Spinal cord (tissue), 10 donors: ENCODE data around the gene LELP1. TPM values are rescaled to one million over a fixed set of nuclear protein-coding genes. Genes with fewer than 3 reads are reported as not detected.
"Not testable (repeated sequence)": the region's sequence is repeated elsewhere in the genome, so short reads cannot be mapped to it uniquely, and the experiment has no call there.

Source experiments
- DNase-seq, 6 donors: peaks; one replicate each; pipeline versions ENCODE4 v3.0.0 to v3.0.0-alpha.2; 2013 to 2015; ENCODE audit warnings: low spot score in 6 of 6, low read depth in 4 of 6
- H3K27ac ChIP-seq: one replicate; pipeline ENCODE4 v1.5.1; 2013; ENCODE audit warnings: low read depth, low read length, control low read depth
- H3K27me3 ChIP-seq: one replicate; pipeline ENCODE4 v1.6.1; 2013; ENCODE audit warnings: low read length; ENCODE audit not compliant: control insufficient read depth, insufficient read depth
- H3K36me3 ChIP-seq: one replicate; pipeline ENCODE4 v1.6.1; 2013; ENCODE audit warnings: low read length; ENCODE audit not compliant: control insufficient read depth, insufficient read depth
- H3K4me1 ChIP-seq: one replicate; pipeline ENCODE4 v1.6.1; 2013; ENCODE audit warnings: low read length; ENCODE audit not compliant: control insufficient read depth, insufficient read depth
- H3K4me3 ChIP-seq: one replicate; pipeline ENCODE4 v1.5.1; 2013; ENCODE audit warnings: low read depth, low read length, control low read depth
- H3K9me3 ChIP-seq: one replicate; pipeline ENCODE4 v1.6.1; 2013; ENCODE audit warnings: low read length; ENCODE audit not compliant: control insufficient read depth, insufficient read depth
- WGBS: methylation state at CpG from one replicate; pipeline ENCODE4 v1.1.5; 2013; ENCODE audit warnings: missing lambda C conversion rate; ENCODE audit not compliant: insufficient coverage; 5-methylcytosine and 5-hydroxymethylcytosine counted together
- polyA plus RNA-seq, 2 donors: library from polyadenylated mRNA; unstranded; fragments of 120-200 nt; gene quantifications; one replicate each; pipeline ENCODE4 v1.2.1, GENCODE V29; 2013; ENCODE audit not compliant: insufficient read length in 2 of 2
- total RNA-seq, 2 donors: library from RNA; depleted of rRNA in 1 of 2; stranded (reverse); fragments of 120-200 nt in 1 of 2; fragments of >200 nt in 1 of 2; gene quantifications; one replicate each; pipeline versions ENCODE4 v1.2.3 to v1.2.4, GENCODE V29; 2013 to 2014
- donor health status: healthy.

LELP1 gene
- total and polyA plus RNA-seq, 4 donors, result not detected

- H3K27me3 ChIP-seq, H3K4me3 ChIP-seq, H3K9me3 ChIP-seq, H3K27ac ChIP-seq, H3K36me3 ChIP-seq: not testable (repeated sequence)
- H3K4me1 ChIP-seq, result peaks cover 11% of the 10 kb centered on the region
- DNase-seq, result peak in 3 of 6 donors; percentile 26 to 83 (median 74)
- 78% methylated on average over 10 of the region's 16 CpGs for WGBS
Measured at GRCh38 chr1:153223040-153223891, 20.0 kb downstream of the LELP1 start.

GRCh38 chr1:153227810-153228209 lies 24.6 kb downstream of the LELP1 start:
- 79% methylated on average over 2 of the region's 2 CpGs for WGBS
- no peak for DNase-seq

GRCh38 chr1:153228491-153228890 lies 25.3 kb downstream of the LELP1 start:
- H3K27ac ChIP-seq, result no peak overlapping the region
- no peak for DNase-seq
- no peaks in the 10 kb centered on the region for H3K27me3 ChIP-seq
- H3K9me3 ChIP-seq, result no peaks in the 10 kb centered on the region
- H3K4me3 ChIP-seq, result no peak overlapping the region
- no CpG with 5 or more reads among the region's 1 CpG for WGBS
- no peaks in the 10 kb centered on the region for H3K36me3 ChIP-seq
- no peaks in the 10 kb centered on the region for H3K4me1 ChIP-seq

More at GRCh38 chr1:153227810-153228209, 24.6 kb downstream of the LELP1 start:
- H3K9me3 ChIP-seq, result no peaks in the 10 kb centered on the region
- no peaks in the 10 kb centered on the region for H3K27me3 ChIP-seq
- H3K4me3 ChIP-seq, result no peak overlapping the region
- H3K27ac ChIP-seq, result no peak overlapping the region
- peaks cover 3% of the 10 kb centered on the region for H3K4me1 ChIP-seq
- H3K36me3 ChIP-seq, result no peaks in the 10 kb centered on the region

- not testable (repeated sequence) for H3K27me3 ChIP-seq, H3K4me1 ChIP-seq, H3K4me3 ChIP-seq, H3K27ac ChIP-seq, H3K9me3 ChIP-seq, H3K36me3 ChIP-seq
- 71% methylated on average over 3 of the region's 12 CpGs for WGBS
- DNase-seq, result peak in 1 of 6 donors; percentile 22
Measured at GRCh38 chr1:153229076-153229829, 26.0 kb downstream of the LELP1 start.

GRCh38 chr1:153231363-153231762 lies 28.1 kb downstream of the LELP1 start:
- Histone ChIP-seq H3K4me1 (no peaks in the 10 kb centered on the region), H3K4me3 (no peak overlapping the region), H3K9me3 (no peaks in the 10 kb centered on the region), H3K27me3 (no peaks in the 10 kb centered on the region), H3K27ac (no peak overlapping the region), H3K36me3 (no peaks in the 10 kb centered on the region)
- no peak for DNase-seq
- 88% methylated on average over 4 of the region's 4 CpGs for WGBS

GRCh38 chr1:153231785-153232184 lies 28.6 kb downstream of the LELP1 start:
- H3K4me1 ChIP-seq, result no peaks in the 10 kb centered on the region
- WGBS, result 70% methylated on average over 1 of the region's 2 CpGs
- DNase-seq, result no peak
- H3K27ac ChIP-seq, result no peak overlapping the region
- no peaks in the 10 kb centered on the region for H3K36me3 ChIP-seq
- H3K27me3 ChIP-seq, result no peaks in the 10 kb centered on the region
- H3K4me3 ChIP-seq, result no peak overlapping the region
- no peaks in the 10 kb centered on the region for H3K9me3 ChIP-seq

- Histone ChIP-seq H3K36me3 (no peaks in the 10 kb centered on the region), H3K4me1 (no peaks in the 10 kb centered on the region), H3K4me3 (no peak overlapping the region), H3K9me3 (no peaks in the 10 kb centered on the region), H3K27me3 (no peaks in the 10 kb centered on the region), H3K27ac (no peak overlapping the region)
- 68% methylated on average over 2 of the region's 3 CpGs for WGBS
- DNase-seq, result no peak
Measured at GRCh38 chr1:153232553-153232952, 29.3 kb downstream of the LELP1 start.

- Histone ChIP-seq H3K9me3 (no peaks in the 10 kb centered on the region), H3K4me1 (no peaks in the 10 kb centered on the region), H3K4me3 (no peak overlapping the region), H3K36me3 (no peaks in the 10 kb centered on the region), H3K27me3 (no peaks in the 10 kb centered on the region), H3K27ac (no peak overlapping the region)
- WGBS, result no CpG with 5 or more reads among the region's 1 CpG
- no peak for DNase-seq
Measured at GRCh38 chr1:153233448-153233847, 30.2 kb downstream of the LELP1 start.

GRCh38 chr1:153238527-153238926 lies 35.3 kb downstream of the LELP1 start:
- H3K27me3 ChIP-seq, result no peaks in the 10 kb centered on the region
- no peak overlapping the region for H3K27ac ChIP-seq
- DNase-seq, result no peak
- H3K4me1 ChIP-seq, result no peaks in the 10 kb centered on the region
- no peaks in the 10 kb centered on the region for H3K9me3 ChIP-seq
- no CpG with 5 or more reads among the region's 2 CpGs for WGBS
- no peak overlapping the region for H3K4me3 ChIP-seq
- no peaks in the 10 kb centered on the region for H3K36me3 ChIP-seq
